Cardiac septum (tissue), 1 donor: Measurements from ENCODE around the gene CRACDL. TPM values are rescaled to one million over a fixed set of nuclear protein-coding genes. Genes with fewer than 3 reads are reported as not detected.
A peak's percentile ranks its signal among the peaks of the same experiment; 100 is the strongest.
"Not testable (repeated sequence)": the region's sequence is repeated elsewhere in the genome, so short reads cannot be mapped to it uniquely, and the experiment has no call there.

ENCODE experiments used
- DNase-seq: peaks from one replicate; pipeline ENCODE4 v3.0.0-alpha.2; 2020; ENCODE audit warnings: low spot score
- intact Hi-C: fragments of 100-400 bp; cut with DNase I; formaldehyde crosslinking; loops from one replicate; pipeline ENCODE4 v1.14.0; 2022
- total RNA-seq: library from RNA; stranded (reverse); fragmentation: NEBNext Ultra II Directional; extraction: Animal tissue kit (Norgen Biotek cat#: 25700); gene quantifications from one replicate; pipeline ENCODE4 v1.2.1, GENCODE V29; 2021
- donor health status: DM: no; HTN: no; CAD: no.

Gene CRACDL
- total RNA-seq, 1 donor from 2014 or later, result 3.3 TPM

DNA sequence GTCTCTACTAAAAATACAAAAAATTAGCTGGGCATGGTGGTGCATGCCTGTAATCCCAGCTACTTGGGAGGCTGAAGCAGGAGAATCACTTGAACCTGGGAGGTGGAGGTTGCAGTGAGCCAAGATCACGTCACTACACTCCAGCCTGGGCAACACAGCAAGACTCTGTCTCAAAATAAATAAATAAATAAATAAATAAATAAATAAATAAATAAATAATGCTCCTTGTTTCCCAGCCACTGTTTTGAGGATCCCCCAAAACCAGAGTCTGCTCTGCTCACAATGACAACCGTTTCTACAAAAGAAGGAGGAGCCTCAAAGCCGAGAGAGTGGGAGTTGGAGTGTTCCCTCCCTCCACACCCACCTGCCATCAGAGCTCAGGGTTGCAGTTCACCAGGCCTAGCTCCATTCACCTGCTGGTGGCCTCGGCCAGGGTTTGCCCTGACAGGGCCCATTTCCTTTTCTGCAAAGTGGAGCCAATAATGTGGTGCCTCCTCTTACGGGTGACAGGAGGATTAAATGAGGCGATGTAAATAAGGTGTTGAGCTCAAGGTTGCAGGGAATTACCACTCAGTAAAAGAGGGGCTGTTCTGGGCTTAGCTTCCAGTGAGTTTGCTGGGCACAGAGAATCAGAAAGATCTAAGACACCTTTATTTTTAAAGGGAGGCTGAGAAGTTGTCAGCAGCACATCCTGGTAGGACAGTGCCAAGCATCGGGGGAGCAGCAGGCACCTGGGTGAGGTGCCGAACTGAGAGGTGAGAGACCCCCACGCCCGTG lies 25.5 kb downstream of the CRACDL start:
- intact Hi-C loops, result no loop called here
- peak; percentile 41 for DNase-seq

DNA sequence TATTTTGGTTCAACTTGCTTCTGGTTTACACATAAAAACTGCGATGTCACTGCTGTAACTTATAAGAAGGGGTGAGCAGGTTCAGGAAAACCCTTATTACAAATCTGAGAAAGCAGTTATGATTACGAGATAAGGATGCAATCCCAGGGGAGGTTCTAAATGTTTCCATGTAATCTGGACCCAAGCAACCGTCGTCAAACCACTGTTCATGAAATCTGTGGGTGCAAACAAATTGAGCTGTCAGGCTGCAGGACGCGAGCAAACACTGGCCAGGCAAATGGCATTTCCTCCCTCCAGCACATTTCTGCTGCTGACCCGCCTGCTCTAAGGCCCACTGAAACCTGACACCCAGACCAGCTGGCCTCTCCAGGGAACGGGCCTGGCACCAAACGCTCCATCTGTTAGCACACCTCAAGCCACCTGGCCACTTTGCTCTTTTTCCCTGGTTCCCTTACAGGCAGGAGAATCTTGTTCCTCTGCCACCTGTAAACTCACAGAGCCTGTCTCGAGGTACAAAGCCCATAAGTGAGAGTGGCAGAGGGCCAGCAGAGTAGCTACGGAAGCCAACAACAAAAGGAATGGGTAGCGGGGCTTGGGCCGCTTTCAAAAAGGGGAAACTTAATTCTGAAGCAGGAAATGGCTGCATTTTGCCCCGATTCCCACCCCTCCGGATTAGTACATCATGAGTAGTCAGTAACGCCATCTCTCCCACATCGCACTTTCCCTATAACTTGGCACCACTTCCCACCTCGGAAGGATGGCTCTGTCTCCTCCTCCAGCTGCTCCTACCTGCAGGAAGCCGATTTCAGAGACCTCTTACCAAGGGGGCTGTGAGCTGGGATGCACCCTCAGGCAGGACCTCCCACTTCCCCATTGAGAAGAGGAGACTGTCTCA lies 26.5 kb downstream of the CRACDL start:
- DNase-seq, result peak; percentile 76
- intact Hi-C loops, result no loop called here

- no peak for DNase-seq
- intact Hi-C loops, result no loop called here
Measured at GRCh38 chr2:98908931-98909316, 27.1 kb downstream of the CRACDL start.

DNA sequence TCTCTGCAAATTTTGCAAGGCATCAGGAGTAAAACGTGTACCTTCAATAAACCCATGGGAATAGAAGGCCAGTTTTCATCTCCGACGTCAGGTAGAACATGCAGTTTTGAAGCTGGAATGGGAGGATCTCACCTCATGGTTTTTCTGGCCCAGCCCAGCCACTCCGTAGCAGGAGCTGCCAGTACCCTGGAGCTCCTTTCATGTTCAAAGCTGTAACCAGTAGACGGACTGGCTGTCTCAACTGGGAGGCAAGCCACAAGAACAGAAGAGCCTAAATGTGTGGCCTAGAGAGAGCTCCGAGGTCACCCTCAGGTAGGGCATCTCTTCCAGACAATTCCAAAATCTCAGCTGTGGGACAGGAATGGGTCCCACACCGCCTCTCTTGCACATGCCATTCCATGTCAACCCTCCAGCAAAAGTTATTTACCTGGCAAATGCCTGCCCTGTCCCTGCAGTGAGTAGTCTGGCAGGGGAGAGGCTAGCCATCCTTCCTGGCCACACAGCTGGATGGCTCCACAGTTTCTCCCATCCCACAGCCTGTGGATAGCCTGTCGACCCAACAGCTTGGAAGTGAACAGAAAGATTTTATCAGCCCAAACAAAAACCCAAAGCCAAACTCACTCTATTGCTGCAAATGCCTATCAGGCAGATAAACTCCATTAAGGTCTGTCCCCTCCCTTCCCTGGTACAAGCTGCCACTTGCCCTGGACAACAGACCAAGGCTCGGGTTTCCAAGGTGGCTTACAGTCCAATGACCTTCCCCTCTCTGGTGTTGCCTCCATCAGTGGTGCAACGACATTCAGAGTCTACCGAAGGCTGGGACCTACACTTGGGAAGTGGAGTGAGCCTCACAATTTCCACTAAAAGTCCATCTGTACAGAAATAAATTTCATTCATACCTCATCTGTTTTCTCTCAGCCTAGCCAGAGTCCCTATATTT lies 27.8 kb downstream of the CRACDL start:
- DNase-seq, result peak; percentile 46
- intact Hi-C loops, result no loop called here

DNA sequence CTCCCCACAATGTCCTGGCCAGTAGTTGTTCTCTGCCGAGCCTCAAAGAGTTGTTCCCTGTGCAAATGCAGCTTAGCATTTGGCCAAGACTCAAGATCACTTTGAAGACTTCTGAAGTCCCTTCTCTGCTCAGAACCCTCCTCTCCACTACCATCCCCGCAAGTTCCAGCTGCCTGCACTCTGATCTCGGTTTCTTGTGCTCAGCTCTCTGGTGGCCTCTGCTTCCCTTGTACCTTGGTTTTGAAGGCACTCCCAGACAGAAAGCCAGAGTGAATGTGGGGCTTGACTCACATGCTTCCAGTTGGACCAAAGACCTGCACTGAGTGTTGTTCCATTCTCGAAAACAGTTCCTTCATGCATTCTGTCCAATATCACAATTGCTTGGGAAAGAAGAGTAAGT lies 28.6 kb downstream of the CRACDL start:
- peak; percentile 38 for DNase-seq
- intact Hi-C loops, result no loop called here

- intact Hi-C loops, result no loop called here
- peak; percentile 36 for DNase-seq
Measured at GRCh38 chr2:98903767-98904485, 32.1 kb downstream of the CRACDL start.

DNA sequence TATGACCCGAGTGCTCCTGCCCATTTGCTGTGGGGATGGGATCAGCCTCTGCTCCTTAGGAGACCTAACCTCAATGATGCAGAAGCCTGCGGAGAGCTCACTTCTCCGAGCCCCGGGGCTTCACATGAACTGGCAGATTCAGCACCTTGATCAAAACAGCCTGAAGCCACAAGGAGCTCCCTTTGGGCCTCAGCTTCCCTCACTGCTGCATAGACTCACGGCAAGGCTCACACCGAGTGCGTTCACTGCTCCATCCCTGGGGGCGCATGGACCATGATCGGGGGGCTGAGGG lies 33.0 kb downstream of the CRACDL start:
- DNase-seq, result no peak
- intact Hi-C loops, result no loop called here

GRCh38 chr2:98902209-98903063 lies 33.6 kb downstream of the CRACDL start:
- DNase-seq, result peak; percentile 59
- intact Hi-C loops, result no loop called here

GRCh38 chr2:98901702-98902101 lies 34.3 kb downstream of the CRACDL start:
- peak; percentile 56 for DNase-seq
- intact Hi-C loops, result no loop called here

DNA sequence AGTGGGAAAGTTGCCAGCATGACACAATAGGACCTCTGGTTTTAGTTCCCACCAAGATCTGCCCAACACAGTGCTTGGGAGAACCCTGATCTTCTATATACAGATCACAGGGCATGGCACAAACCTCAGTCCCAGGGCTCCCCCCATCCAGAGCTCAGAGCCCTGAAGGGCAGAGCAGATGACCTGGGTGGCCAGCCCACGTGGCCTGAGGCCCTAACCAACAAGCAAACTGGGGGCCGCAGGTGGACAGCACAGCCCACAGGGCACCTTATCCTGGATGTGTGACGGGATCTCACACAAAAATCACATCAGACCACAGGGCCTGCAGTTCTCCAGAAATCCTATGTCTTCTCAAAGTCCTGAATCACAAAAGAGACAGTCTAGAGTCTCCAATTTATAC lies 34.7 kb downstream of the CRACDL start:
- intact Hi-C loops, result no loop called here
- peak; percentile 24 for DNase-seq

DNA sequence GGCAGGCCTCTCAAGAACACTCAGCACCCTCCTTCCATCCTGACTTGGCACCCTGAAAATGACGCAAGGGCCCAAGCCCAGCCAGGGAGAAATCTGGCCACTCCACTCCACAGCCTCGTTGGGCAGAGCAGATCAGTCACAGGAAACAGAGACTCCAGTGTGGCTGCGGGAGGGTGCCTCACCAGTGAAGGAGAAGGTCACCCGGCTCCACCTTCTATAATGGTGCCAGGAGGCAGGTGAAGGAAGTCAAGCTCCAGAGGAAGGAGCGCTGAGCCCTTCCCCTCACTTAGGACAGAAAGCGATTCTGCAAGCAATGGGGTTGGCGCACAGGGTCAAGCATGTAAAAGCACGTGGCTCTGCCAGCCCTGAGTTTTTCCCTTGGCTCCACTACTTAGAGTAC lies 35.3 kb downstream of the CRACDL start:
- intact Hi-C loops, result no loop called here
- peak; percentile 66 for DNase-seq

- DNase-seq, intact Hi-C loops: not testable (repeated sequence)
Measured at GRCh38 chr2:98899703-98900078, 36.3 kb downstream of the CRACDL start.

DNA sequence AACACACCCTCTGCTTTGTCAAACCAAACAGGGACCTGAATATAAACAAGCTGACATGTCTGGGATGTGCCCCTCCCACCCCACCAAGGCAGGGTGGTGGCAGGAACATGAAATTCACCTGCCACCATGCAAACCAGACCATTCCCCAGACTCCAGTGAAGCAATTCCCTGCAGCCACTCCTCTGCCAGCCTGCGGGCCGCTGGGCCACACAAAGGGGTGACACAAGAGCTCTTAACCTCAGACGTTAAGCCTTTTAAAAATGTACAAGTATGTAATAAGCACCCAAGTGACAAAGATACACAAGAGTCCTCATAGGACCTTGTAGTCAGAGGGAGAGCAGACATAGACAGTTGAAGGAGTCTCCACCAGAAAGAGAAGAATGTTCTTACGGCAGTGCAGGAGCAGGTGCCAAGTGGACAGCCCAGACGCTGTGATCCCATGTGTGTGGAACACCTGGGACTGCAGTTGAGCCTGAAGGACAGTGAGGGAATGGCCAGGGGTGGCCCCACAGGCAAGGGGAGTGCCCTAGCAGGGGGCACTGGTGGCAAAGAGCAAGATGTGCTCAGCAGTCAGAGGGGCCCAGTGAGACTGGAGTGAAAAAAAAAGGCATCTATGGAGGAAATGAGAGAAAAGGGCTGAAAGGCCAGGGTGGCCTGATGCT lies 36.9 kb downstream of the CRACDL start:
- peak; percentile 46 for DNase-seq
- intact Hi-C loops, result no loop called here

GRCh38 chr2:98898423-98898841 lies 37.6 kb downstream of the CRACDL start:
- peak; percentile 70 for DNase-seq
- intact Hi-C loops, result no loop called here

- DNase-seq, result peak; percentile 6
- intact Hi-C loops, result no loop called here
Measured at GRCh38 chr2:98897746-98898145, 38.3 kb downstream of the CRACDL start.

DNA sequence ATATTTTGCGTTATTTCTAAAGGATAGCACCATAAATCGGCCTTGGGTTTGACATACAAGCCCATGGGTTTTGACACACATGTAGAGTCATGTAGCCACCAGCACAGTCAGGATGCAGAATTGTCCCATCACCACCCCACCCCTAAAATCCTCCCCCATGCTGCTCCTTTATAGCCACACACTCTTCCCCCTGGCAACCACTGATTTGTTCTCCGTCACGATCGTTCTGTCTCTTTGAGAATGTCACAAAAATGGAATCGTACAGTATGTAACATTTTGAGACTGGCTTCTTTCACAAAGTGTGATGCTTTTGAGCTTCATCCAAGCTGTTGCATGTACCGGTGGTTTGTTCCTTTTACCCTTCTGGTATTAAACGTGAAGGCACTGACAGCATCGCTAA lies 39.1 kb downstream of the CRACDL start:
- intact Hi-C loops, result no loop called here
- peak; percentile 12 for DNase-seq

GRCh38 chr2:98896416-98896815 lies 39.6 kb downstream of the CRACDL start:
- peak; percentile 61 for DNase-seq

GRCh38 chr2:98895901-98896300 lies 40.1 kb downstream of the CRACDL start:
- intact Hi-C loops, result no loop called here
- peak; percentile 36 for DNase-seq

More at GRCh38 chr2:98896416-98896815, 39.6 kb downstream of the CRACDL start:
- intact Hi-C loops, result no loop called here
